IPS-NIHi7 (cell line): ENCODE measurements around the gene ZNF124.
"Not testable (repeated sequence)": the region's sequence is repeated elsewhere in the genome, so short reads cannot be mapped to it uniquely, and the experiment has no call there.

Source experiments
- DNase-seq: peaks from one replicate; pipeline ENCODE4 v3.0.0; 2012; ENCODE audit warnings: mixed read lengths; ENCODE audit errors: extremely low spot score

ZNF124 gene

GRCh38 chr1:247172996-247173395 lies 1.2 kb upstream of the ZNF124 start:
- no peak for DNase-seq

- DNase-seq, result not testable (repeated sequence)
Observed at GRCh38 chr1:247171443-247171842, 377 bp downstream of the ZNF124 start.

GRCh38 chr1:247165674-247166073 lies 6.1 kb downstream of the ZNF124 start:
- no peak for DNase-seq

- no peak for DNase-seq
Observed at GRCh38 chr1:247164694-247165093, 7.1 kb downstream of the ZNF124 start.

- DNase-seq, result no peak
Observed at GRCh38 chr1:247156787-247157232, 15.0 kb downstream of the ZNF124 start.

- DNase-seq, result no peak
Observed at GRCh38 chr1:247147781-247148180, 24.0 kb downstream of the ZNF124 start.

GRCh38 chr1:247147120-247147519 lies 24.7 kb downstream of the ZNF124 start:
- DNase-seq, result not testable (repeated sequence)

GRCh38 chr1:247146671-247147070 lies 25.1 kb downstream of the ZNF124 start:
- peak; percentile 65 for DNase-seq

GRCh38 chr1:247145279-247145678 lies 26.5 kb downstream of the ZNF124 start:
- no peak for DNase-seq

- not testable (repeated sequence) for DNase-seq
Observed at GRCh38 chr1:247139557-247139956, 32.3 kb downstream of the ZNF124 start.

- no peak for DNase-seq
Observed at GRCh38 chr1:247131236-247131635, 40.6 kb downstream of the ZNF124 start.

GRCh38 chr1:247127519-247128282 lies 44.1 kb downstream of the ZNF124 start:
- not testable (repeated sequence) for DNase-seq

GRCh38 chr1:247126601-247127000 lies 45.2 kb downstream of the ZNF124 start:
- not testable (repeated sequence) for DNase-seq

- not testable (repeated sequence) for DNase-seq
Observed at GRCh38 chr1:247126166-247126565, 45.7 kb downstream of the ZNF124 start.

- DNase-seq, result no peak
Observed at GRCh38 chr1:247121382-247121781, 50.4 kb downstream of the ZNF124 start.

- not testable (repeated sequence) for DNase-seq
Observed at GRCh38 chr1:247120408-247120668, 51.5 kb downstream of the ZNF124 start.

GRCh38 chr1:247119600-247120407 lies 52.0 kb downstream of the ZNF124 start:
- DNase-seq, result no peak

GRCh38 chr1:247118946-247119446 lies 52.8 kb downstream of the ZNF124 start:
- DNase-seq, result peak; percentile 86

GRCh38 chr1:247115545-247115944 lies 56.3 kb downstream of the ZNF124 start:
- DNase-seq, result no peak

- no peak for DNase-seq
Observed at GRCh38 chr1:247115141-247115510, 56.7 kb downstream of the ZNF124 start.

- no peak for DNase-seq
Observed at GRCh38 chr1:247114351-247115140, 57.3 kb downstream of the ZNF124 start.

GRCh38 chr1:247113733-247114271 lies 58.0 kb downstream of the ZNF124 start:
- DNase-seq, result no peak
